ENCODE data around the gene PEX5L.
A peak's percentile ranks its signal among the peaks of the same experiment; 100 is the strongest.
"Not testable (repeated sequence)": the region's sequence is repeated elsewhere in the genome, so short reads cannot be mapped to it uniquely, and the experiment has no call there.

The PEX5L gene

GRCh38 chr3:179826247-179826637 is 210.5 kb downstream of the PEX5L start:
- no peak for DNase-seq

GRCh38 chr3:179825527-179826246 is 211.1 kb downstream of the PEX5L start:
- no peak for DNase-seq

GRCh38 chr3:179822296-179822695 is 214.4 kb downstream of the PEX5L start:
- no peak for DNase-seq

GRCh38 chr3:179819379-179819778 is 217.4 kb downstream of the PEX5L start:
- no peak for DNase-seq

- DNase-seq = no peak
Observed at GRCh38 chr3:179812096-179812382, 224.7 kb downstream of the PEX5L start.

GRCh38 chr3:179811321-179812095 is 225.2 kb downstream of the PEX5L start:
- DNase-seq = peak; percentile 3

- no peak for DNase-seq
Observed at GRCh38 chr3:179809639-179810038, 227.1 kb downstream of the PEX5L start.

GRCh38 chr3:179807588-179807987 is 229.1 kb downstream of the PEX5L start:
- DNase-seq = no peak

GRCh38 chr3:179806177-179806576 is 230.6 kb downstream of the PEX5L start:
- DNase-seq = no peak

- DNase-seq = no peak
Observed at GRCh38 chr3:179801856-179802255, 234.9 kb downstream of the PEX5L start.

GRCh38 chr3:179801263-179801662 is 235.5 kb downstream of the PEX5L start:
- no peak for DNase-seq

GRCh38 chr3:179797192-179797591 is 239.5 kb downstream of the PEX5L start:
- DNase-seq = no peak

GRCh38 chr3:179796421-179796820 is 240.3 kb downstream of the PEX5L start:
- no peak for DNase-seq

GRCh38 chr3:179794355-179794754 is 242.4 kb downstream of the PEX5L start:
- DNase-seq = no peak

- no peak for DNase-seq
Observed at GRCh38 chr3:179791793-179792192, 244.9 kb downstream of the PEX5L start.

GRCh38 chr3:179788996-179789395 is 247.7 kb downstream of the PEX5L start:
- DNase-seq = no peak

- DNase-seq = not testable (repeated sequence)
Observed at GRCh38 chr3:179782841-179783240, 253.9 kb downstream of the PEX5L start.

- no peak for DNase-seq
Observed at GRCh38 chr3:179775416-179776122, 261.2 kb downstream of the PEX5L start.

- DNase-seq = no peak
Observed at GRCh38 chr3:179772297-179772696, 264.4 kb downstream of the PEX5L start.

GRCh38 chr3:179771797-179772196 is 264.9 kb downstream of the PEX5L start:
- no peak for DNase-seq

- no peak for DNase-seq
Observed at GRCh38 chr3:179769411-179770247, 267.1 kb downstream of the PEX5L start.

GRCh38 chr3:179768080-179768479 is 268.7 kb downstream of the PEX5L start:
- DNase-seq = no peak

Measured in NCI-H1417 treated with DMSO at 0.1 percent for 48 hours (cell line).